Fibroblast of peridontal ligament (primary cell): ENCODE measurements around the gene SHC4.

Source experiments
- DNase-seq: peaks from one replicate; pipeline ENCODE4 v3.0.0-alpha.2; 2010; ENCODE audit errors: extremely low read depth

Gene SHC4, protein sequence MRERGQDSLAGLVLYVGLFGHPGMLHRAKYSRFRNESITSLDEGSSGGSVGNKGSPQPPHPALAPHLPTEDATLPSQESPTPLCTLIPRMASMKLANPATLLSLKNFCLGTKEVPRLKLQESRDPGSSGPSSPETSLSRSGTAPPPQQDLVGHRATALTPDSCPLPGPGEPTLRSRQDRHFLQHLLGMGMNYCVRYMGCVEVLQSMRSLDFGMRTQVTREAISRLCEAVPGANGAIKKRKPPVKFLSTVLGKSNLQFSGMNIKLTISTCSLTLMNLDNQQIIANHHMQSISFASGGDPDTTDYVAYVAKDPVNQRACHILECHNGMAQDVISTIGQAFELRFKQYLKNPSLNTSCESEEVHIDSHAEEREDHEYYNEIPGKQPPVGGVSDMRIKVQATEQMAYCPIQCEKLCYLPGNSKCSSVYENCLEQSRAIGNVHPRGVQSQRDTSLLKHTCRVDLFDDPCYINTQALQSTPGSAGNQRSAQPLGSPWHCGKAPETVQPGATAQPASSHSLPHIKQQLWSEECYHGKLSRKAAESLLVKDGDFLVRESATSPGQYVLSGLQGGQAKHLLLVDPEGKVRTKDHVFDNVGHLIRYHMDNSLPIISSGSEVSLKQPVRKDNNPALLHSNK

DNA sequence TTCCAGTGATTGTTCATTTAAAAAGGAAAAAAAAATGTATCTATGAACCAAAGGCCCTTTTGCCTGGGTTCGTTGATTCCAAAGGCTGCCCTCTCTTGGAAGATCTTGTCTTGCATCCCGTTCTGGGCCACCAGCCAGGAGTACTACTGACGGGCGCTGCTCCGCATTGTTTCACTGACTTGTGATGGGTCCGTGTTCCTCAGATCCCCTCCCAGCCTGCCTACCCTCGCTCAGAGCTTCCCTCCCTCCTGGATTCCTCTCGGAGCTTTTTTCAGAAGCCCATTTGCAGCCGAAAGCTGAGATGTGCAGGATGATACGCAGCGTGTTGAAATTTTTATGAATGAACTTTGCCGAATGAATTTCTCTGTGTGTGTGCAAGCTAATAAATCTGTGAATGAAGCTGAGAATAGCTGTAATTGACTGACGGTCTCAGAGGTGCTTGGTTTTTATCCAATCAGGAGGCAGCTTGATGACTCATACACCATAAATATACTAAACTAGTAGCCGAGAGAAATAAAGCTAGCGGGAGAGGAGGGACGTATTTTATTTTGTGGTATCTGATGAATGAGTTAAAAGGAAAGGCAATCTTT is at the start of gene SHC4:
TSS of gene SHC4 (minus strand) at position 396 of the 590 bp plus-strand sequence. CDS start 904 bp downstream, outside the sequence.
- DNase-seq, result peak; percentile 88

DNA sequence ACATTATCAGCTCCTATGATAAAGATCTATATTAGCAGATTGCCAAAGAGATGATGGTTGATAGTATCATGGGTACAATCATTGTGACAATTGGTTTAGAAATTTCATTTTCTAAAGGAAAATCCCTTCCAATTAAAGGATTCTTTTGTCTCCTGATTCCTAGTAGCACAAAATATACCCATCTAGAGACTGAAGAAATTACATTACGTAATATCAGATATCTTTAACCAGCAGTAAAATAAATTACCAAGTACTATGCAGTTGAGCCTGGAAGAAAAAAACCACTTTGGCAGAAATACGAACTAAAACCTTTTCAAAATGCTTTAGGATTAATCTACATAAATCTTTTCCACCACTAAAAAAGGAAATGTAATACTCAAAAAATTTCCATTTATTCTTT is 35.6 kb upstream of the SHC4 start:
- no peak for DNase-seq

DNA sequence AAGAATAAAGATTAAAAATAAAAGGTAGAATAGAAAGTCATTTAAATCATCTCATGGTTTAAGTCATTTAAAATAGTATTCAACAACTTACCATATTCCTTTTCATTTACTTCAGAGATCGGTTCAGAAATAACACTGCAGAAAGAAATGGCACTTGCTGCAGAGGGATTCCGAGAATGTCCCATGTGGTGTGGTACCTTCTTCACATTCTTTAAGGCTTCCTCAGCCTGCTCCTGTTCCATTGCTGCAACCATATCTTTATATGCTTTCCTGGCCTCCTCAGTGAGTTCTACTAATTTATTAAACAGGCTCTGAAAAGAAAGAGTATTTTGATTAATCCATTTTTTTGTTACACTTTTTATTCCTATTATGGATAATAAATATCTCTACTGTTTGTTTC is 32.6 kb upstream of the SHC4 start:
- peak; percentile 13 for DNase-seq

DNA sequence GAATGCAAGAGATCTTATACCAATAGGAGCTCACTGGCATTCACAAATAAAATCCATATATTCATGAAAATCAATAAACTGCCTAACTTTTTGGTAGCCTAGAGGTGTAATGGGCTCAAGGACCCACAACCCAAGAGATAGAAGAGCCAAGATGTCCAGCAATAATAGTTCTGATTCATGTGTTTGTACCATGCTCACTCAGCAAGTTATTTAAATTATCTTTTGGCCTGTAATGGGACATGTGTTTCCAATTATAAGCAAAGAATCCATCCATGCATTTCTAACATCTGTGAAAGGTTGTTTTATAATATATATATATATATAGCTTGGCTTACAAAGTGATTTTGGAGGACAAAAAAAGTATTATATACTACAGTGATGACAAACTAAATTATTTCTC is 29.7 kb upstream of the SHC4 start:
- DNase-seq, result peak; percentile 68

DNA sequence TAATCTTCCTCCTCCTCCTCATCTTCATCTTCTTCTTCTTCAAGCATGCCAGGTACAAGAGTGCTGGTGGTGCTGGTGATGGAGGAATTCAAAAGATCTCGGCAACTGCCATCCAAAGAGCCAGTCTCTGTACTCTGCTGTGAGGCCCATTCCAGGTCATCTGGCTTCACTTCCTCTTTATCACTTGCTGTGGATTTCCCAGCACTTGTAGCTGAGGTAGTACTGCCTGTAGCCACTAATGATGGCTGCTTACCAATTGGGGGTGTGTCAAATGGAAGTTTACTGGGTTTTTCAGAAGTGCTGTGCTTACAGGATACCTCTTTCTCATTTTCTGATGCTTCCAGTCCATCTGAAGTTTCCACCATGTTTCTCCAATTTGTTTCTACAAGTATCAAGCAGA is 28.8 kb upstream of the SHC4 start:
- DNase-seq, result no peak

DNA sequence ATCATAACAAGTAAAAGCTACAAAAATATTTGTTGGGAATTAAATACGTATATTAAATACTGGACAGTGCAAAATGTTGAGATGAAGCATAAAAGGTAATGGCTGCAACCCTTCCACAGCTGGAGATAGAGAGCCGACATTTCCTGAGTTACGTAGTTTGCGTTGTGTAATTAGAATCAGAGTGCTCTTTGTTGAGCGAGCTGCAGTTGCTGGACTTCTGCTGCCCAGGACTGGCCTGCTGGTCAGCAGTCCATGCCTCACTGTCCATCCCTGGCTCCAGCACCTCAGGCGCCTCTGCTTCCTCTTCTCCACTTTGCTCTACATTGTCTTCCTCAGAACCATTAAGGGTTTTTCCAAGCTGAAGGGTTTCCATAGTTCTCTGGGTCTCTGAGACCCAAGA is 28.4 kb upstream of the SHC4 start:
- DNase-seq, result no peak

DNA sequence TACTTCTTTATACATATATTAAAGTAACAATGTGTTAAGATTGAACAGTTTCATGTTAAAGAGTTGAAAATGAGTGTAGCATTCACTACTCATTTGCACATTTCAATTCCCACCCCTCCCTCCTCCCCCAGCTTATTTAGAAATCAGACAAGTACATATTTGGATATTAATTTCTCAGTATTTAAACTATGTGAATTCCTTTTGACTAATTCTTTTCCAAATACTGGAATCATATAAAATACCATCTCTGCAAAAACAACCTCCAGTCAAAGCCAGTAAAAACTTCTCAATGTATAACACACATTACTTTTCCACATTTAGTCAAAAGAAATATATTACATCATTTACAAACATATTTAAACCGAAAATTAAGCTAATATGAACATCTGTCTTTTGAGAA is 25.5 kb upstream of the SHC4 start:
- no peak for DNase-seq

DNA sequence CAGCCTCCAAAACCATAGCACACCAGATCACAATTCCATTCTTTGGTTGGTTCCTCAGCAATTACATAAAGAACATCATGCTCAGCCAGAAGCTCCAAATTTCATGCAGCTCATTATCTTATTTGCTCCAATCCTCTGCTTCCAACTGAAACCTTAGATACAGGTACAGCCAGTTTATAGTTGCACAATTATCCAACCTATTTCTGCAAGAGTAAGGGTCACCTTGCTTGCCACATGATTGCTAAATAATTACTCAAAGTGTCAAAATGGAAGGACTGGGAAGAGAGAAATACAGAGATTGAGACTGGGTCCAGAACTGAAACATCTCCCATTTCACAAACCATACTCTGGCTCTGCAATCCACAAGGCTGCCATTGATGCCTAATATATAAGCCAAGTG is 23.4 kb upstream of the SHC4 start:
- DNase-seq, result no peak

DNA sequence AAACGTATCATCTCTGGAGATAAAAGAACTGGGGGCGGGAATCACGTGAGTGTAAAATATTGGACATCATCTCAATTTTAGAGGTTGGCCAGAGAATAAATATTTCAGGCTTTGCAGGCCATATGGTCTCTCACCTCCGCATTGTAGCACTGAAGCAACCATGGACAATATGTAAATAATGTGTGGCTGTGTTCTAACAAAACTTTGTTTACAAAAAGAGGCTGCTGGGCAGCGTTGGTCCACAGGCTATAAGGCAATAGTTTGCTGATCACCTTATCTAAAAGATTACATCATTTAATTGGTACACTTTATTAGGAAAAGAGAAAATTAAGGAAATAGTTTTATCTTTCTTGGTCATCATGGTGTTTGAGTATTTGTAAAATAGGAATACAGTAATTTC is 22.5 kb upstream of the SHC4 start:
- DNase-seq, result no peak

DNA sequence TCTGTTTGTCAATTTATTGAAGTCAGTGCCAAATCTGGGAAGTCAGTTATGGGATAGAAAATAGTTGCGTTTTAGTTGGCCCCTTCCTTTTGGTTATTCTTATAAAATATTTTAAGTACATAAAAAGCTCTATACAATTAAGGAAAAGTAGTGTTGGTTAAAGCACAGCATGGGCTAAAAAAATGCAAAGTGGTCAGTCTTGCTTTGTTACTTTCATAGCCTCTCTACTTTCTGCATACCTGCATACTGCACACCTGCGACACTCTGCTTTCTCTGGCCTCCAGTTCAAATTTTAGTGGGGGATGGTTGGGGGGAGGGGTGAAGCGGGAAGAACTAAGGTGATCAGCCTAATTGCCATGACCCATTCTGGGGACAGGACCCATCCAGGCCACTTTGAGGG is 21.8 kb upstream of the SHC4 start:
- DNase-seq, result no peak

DNA sequence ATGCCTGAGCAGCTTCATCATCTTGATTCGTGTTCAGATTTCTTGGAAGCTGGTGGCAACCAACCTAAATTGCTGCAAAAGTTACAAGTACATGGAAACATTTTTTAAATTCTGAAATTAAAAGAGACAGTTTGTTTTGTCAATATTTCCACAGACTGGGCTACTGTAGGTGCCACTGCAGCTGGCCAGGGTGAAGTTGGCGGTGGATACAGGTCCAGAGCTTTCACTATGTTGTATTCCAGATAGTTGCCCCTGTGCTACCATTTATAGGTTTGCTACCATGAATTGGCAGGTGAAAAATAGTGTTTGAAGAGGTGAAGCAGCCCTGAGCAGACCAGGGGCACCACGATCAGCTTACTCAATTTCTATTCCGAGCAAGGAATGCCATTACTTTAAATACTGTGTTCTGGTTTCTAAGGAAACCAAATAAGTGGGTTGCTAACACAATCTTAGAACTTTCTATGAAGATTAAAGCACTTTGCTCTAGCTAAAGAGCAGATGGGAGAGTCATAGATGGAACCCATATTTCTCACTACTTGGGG is 21.2 kb upstream of the SHC4 start:
- peak; percentile 54 for DNase-seq

DNA sequence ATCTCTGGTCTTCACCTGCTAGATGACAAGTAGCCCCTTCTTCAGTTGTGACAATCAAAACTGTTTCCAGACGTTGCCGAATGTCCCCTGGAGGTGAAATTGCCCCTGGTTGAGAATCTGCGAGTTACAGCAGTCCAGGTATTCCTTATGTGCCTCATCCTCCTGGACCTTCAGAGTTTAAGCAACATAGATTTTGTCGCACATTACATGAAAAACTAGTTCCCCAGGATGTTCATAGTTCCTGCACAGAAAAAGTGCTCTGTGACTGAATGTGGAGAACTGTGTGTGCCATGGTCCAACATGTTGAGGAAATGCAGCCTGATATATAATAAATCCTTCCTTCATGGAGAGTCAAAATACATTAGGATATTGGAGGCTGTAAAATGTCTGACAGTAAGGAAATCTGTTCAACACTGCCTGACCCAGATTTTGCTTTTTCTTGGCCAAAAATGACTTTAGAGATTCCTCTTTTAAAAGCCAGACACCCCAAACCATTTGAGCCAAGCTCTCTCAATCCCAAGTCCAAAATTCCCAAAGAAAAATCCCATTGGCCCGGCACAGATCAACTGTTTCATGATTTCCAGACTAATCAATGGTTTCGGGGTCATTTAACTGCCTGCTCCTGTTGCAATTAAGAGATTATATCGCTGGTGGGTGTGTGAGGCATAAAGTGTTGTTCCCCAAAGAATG is 20.4 kb upstream of the SHC4 start:
- no peak for DNase-seq

DNA sequence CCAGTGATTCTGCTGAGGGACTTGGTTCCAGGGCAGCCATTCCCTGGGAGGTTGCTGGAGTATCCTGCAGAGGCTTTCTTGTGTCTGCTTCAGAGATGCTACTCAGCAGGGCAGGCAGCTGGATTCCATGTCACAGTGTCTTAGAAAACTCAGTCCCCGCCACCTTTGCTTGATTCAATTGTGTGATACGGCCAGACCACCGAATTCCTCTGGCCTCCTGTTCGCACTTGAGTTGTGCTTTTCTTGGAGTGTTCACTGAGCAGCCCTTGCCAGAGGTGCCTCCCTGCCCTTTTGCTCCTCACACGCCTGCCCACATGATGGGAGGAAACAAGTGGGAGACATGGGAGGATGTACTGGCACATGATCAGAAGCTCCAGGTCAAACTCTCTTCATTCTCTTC is 19.6 kb upstream of the SHC4 start:
- DNase-seq, result no peak

DNA sequence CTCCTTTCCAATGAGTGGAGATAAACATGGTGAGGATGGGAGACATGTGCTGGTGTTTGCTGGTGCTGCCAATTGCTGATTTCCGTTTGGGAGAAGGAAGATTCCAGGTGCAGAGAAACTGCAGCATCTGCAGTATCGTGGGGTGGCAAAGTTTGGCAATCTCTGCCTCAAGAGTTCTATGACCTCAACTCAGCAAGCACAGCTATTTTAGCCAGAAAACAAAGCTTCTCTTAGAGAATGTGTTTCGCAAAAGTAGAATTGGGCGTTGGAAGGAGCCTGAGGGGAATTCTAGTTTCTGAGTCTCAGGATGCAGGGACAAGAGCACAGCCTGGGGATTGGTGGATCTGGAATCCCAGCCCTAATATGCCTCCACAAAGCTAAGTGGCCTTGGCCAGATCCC is 18.2 kb upstream of the SHC4 start:
- DNase-seq, result peak; percentile 34

DNA sequence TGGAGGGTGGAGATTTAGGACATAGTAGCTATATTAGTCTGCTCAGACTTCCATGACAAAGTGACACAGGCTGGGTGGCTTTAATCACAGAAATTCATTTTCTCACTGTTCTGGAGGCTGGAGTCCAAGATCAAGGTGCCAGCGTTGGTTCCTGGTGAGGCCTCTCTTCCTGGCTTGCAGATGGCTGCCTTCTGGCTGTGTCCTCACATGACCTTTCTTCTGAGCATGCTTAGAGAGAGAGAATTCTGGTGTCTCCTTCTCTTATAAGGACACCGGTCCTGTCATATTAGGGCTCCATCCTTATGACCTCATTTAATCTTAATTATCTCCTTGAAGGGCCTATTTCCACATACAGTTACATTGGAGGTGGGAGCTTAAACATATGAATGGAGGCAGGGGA is 14.9 kb upstream of the SHC4 start:
- no peak for DNase-seq

DNA sequence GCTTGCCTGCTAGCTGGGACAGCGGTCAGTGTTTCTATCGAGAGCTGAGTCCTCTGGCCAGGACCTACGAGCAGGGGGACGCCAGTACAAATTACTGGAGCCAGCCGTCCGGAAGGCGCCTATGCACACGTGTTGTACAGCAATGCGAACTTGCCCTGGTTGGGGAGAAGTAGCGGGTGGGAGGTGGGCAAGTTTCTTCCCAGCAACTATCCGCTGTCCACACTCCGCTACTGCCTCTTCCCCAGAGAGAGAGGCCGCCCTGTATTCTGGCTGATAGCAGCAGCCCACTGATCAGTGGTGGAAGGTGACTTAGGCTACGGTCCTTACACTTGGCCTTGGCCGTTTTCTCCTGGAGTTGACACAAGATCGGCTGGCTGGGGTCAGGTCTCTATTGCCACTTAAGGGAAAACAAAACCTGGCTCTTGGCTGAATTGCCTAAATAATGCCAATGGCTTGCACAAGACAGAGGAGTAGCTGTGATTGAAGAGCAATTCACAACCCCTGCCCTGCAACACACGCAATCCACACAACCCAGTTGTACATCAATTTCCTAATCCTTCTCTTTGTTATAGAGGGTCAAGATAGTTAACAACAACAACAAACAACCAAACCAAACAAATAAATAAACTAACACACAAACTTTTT is 12.8 kb upstream of the SHC4 start:
- no peak for DNase-seq

DNA sequence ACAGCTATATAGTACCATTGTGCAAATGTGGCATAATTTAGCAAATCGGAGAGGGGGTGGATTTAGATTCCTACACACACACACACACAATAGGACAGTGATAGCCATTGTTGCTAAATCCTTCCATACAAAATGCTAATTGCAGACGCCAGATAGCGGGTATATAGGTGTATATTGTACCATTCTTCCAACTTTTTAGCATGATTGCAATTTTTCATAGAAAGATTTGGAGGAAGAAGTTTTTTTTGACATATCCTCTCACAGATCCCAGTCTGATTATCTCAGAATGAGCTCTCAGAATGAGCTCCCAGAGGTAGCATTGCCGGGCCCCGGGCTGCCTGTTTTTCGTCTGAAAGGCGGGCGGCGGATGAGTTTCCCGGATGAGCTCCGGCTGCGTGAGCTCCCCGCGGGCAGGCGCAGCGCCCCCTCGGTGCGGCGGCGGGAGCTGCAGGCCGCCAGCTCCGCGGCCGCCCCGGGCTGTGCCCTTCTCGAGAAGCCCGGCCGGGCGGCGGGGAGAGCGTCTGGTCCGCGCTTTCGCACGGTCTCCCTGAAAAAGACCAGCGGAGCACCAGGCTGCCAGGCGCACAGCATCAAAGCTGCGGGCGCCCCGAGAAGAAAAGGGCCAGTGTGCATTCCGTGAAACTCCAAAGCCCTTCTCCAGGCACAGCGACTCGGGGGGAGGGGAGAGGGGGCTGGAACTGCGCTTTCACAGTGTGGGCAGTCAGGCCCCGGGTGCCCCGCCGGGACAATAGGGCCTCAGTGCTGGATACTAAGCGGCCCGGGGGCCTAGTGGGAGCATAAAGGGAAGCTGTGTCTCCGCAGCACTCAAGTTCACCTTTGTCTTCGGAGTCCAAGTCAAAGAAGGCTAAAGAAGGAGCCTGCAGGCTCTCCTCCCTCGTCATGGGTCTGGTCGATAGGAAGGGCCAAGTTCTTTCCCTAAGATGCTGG is 12.0 kb upstream of the SHC4 start:
- peak; percentile 73 for DNase-seq

DNA sequence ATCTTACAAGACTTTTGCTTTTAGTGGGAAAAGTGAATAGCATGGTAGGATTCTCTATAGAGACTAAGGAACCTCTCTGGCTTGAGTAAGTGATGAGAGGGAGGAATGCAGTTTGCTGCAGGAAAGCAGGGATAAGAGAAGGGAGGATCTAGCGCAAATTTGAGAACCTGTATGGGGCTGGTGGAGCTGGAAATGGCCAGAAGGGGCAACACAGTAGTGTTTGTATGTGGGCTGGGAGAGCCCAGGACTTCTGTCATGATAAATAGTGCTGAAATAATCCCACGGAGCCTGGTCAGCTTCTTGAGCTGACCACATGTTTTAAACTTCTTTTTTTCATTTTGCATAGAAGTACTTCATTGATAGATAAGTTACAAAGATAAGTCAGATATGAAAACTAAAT is 11.2 kb upstream of the SHC4 start:
- no peak for DNase-seq

DNA sequence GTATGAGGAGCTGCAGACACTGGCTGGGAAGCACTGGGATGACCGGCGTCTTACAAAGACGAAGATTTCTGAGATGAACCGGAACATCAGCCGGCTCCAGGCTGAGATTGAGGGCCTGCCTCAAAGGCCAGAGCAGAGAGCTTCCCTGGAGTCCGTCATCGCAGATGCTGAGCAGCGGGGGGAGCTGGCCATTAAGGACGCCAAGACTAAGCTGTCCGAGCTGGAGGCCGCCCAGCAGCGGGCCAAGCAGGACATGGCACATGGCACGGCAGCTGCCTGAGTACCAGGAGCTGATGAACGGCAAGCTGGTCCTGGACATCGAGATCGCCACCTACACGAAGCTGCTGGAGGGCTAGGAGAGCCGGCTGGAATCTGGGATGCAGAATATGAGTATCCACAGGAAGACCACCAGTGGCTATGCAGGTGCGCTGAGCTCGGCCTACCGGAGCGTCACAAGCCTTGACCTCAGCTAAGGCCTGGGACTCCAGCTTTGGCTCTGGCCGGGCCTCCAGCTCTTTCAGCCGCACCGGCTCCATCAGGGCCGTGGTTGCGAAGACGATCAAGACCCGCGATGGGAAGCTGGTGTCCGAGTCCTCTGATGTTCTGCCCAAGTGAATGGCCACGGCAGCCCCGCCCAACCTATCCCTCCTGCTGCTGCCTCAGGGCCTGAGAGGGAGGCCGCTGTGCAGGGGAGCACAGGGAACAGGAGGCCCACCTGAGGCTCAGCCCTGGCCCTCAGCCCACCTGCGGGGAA is 9.2 kb upstream of the SHC4 start:
- DNase-seq, result no peak

DNA sequence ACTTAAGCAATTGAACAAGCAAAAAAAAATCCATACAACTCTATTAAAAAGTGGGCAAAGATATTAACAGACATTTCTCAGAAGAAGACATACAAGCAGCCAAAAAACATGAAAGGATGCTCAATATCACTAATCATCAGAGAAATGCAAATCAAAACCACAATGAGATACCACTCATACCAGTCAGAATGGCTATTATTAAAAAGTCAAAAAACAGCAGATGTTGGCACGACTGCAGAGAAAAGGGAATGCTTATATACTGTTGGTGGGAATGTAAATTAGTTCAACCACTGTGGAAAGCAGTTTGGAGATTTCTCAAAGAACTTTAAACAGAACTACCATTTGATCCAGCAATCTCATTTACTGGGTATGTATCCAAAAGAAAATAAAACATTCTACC is 7.2 kb upstream of the SHC4 start:
- DNase-seq, result peak; percentile 80
